Stimulated activated CD8-positive, alpha-beta memory T cell treated with anti-CD3 and anti-CD28 coated beads, Interleukin-7, amount 100 ng/mL, for 1 hour (primary cell): ENCODE data around the gene ADAMTS1.

ENCODE experiments used
- DNase-seq, 2 donors: peaks; one replicate each; pipeline ENCODE4 v3.0.0-alpha.2; 2020; ENCODE audit warnings: low read depth in 2 of 2

ADAMTS1 gene

DNA sequence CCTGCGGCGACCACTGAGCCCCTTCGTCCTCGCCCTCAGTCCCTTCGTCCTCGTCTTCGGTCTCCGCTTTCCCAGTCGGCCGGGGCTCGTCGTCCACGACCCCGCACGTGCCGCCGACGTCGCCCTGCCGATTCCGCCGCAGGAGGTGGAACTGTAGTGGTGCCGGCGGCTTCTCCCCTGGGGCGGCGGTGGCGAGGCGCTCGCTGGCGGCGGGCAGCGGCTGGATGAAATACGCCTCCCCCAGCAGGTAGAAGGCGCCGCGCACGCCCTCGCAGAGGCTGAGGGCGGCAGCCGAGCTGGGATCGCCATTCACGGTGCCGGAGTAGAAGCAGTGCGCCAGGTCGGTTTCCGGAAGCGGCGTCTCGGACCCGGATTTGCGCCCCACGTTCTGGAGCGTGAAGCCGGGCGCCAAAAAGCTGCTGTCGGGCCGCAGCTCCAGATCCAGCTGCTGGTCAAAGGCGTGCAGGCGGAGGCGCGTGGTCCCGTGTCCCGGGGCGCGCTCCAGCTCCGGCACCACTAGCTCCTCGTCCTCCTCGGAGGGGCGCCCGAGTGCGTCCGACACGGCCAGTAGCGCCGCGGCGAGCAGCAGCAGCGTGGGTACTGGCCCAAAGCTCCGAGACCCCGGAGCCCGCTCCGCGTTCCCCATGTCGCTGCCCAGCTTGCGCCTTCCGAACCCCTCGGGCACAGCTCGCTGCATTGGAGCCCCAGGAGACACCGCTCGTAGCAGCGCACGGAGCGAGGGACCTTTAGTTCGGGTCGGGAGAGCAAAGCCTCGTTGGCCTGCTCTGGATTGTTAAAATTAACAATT lies 747 bp downstream of the ADAMTS1 start:
- no peak for DNase-seq

- DNase-seq: no peak
Measured at GRCh38 chr21:26843933-26844257, 1.3 kb downstream of the ADAMTS1 start.

DNA sequence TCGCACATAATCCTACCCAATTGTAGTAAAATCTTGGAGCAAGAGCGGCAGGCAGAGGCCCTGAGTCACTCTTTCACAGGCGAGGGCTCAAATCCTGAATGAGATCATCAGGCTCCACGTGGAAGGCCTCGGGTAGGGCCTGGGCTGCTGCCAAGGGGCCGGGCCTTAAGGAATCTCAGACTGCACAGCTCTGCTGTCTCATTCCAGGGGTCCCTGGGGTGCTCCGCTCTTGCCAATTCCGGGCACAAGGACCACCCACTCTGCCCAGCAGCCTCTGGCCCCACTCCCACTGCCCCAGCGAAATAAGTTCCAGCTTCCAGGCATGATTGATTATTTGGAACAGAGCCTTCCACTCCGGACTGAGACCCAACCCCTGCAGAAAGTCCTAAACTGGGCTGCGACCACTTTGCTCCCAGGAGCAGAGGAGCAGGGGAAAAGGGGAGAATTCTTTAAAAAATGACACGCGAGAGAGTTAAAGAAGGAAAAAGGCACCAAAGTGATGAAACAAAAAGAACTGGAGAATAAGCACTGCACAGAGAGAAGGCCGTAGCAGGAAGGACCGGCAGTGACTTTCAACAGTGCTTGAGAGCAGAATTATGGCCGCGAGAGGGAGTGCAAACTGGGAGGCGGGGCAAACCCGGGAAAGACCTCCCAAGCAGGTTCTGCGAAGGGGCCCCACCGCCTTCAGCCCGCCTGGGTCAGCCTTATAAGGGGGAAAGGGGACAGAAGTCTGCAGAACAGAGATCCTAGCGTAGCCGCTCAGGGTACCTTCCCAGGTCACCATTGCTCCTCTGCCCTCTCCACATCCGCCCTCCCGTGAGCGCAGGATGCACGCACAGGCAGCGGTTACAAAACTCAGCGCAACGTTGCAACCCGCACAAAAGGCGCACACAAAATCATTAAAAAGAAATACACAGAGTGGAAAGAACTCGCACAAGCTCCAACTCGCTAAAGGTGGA lies 2.0 kb downstream of the ADAMTS1 start:
- DNase-seq: no peak

DNA sequence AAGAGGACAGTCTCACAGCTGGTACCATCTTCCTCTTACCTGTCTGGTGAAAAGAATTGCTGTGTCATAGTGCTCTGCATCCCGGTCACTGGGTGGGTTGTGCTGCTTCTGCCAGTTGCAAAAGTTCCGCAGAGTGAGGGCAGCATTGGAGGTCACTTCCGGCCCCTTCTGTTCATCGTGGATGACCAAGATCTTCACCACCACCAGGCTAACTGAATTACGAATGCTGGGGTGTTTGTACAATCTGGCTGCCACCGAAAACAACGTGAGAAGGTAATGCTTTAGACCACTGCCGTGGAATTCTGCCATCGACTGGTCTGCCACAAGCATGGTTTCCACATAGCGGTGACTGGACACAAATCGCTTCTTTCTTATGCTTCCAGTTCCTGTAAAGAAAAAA lies 2.9 kb downstream of the ADAMTS1 start:
- DNase-seq: no peak

GRCh38 chr21:26840912-26841311 lies 4.3 kb downstream of the ADAMTS1 start:
- DNase-seq: no peak

DNA sequence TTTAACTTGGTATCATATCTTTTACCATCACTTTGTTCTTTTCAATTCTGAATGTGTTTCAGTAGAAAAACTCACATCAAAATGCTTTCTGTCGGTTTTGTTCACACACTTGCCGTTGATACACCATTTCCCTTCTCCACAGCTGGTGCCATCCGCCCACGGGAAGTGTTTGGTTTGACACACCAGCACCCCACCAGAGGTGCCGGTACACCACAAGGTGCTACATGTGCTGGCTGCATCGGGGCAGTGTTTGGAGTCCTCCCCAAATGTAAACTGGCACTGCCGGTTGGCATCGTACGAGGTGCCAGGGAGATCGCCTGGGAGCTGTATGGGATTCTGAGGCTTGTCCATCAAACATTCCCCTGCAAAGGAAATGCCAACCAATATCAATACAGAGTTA lies 5.0 kb downstream of the ADAMTS1 start:
- DNase-seq: no peak

- no peak for DNase-seq
Measured at GRCh38 chr21:26837539-26837938, 7.7 kb downstream of the ADAMTS1 start.

DNA sequence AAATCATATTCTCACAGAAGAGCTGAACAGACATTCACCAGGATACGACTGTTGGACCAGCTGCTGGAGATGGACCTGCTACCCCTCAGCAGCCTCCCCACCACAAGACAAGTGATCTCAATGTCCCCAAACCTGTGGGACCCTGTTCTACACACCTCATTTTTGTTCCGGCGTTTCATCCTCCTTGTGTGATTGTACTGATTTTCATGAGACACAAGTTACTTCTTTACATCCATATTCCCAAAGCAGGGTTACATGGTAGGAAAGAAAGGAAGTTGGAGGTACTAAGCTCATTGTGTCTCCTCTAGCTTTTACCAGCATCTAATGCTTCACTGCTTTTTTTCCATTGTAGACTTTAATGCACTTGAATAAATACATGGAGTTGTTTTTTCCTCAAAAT lies 8.7 kb downstream of the ADAMTS1 start:
- DNase-seq: no peak

DNA sequence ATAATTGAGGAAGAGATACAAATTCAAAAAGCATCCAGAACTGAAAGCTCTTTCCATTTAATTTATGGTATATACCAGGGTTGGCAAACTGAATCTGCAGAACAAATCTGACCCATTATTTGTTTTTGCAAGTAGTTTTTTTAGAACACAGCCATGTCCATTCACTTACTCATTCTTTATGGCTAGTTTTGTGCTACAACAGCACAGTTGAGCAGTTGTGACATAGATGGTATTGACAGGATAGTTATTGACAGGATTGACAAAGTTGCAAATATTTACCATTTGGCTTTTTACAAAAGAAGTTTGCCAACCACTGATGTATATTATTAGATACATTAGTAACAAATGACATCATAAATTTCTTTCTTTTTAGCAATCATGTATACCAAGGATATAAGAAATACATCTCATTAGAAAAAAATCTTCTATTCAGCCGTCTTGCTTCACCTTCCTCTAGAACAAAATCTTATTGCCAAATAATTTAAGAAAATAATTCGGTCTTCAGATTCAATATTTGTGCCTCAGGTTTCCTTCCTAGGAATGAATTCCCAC lies 9.4 kb downstream of the ADAMTS1 start:
- DNase-seq: no peak

- no peak for DNase-seq
Measured at GRCh38 chr21:26835027-26835713, 10.0 kb downstream of the ADAMTS1 start.

DNA sequence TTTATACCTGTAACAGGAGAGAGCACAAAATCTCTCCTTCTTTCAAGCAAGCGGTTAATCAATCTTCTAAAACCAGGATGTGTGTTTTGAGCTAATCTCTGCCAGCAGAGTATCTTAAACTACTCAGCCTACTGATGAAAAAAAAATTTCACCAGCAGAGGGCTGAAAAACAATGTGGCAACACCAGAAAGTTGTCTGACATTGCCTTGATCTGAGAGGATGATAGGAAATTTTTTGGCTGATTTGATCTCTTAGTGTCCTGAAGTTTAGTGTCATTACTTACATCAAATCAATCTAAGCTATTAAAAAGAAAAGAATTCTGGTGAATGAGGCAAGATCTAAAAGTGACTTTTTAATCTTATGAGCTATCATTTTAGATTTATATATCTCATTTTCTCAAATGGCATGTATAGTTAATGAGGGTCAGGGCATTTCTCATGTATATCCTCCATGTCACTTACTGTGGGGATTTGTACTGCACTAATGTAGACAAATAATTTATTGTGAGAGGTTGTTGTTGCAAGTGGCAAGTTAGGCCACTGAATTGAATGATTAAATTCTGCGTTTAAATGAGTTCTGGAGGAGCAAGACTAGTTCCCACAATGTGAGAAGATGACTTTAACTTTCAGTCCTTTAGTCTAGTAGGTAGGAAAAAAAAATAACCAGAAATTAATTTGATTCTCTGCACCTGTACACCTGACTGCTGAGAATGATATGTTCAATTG lies 10.9 kb downstream of the ADAMTS1 start:
- DNase-seq: no peak

GRCh38 chr21:26833460-26833939 lies 11.7 kb downstream of the ADAMTS1 start:
- DNase-seq: no peak

DNA sequence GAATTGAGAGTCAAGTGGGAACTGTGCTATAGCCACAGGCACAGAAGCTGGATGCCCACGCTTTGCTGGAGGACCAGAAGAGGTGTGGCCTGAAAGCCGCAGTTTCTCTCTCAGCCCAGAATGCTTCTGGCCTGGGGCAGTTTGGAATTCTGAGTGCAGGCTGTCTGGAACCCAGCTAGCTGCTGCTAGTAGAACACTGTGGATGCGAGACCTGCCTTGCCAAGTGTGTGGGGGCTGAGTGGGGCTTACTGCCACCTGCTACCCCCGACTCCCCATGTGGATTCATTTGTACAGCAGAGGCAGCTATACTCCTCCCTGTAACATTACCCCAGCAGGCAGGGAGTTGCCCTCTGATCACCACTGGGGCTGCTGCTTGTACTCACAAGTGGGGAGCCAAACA lies 12.2 kb downstream of the ADAMTS1 start:
- no peak for DNase-seq

GRCh38 chr21:26832546-26832945 lies 12.7 kb downstream of the ADAMTS1 start:
- DNase-seq: no peak

DNA sequence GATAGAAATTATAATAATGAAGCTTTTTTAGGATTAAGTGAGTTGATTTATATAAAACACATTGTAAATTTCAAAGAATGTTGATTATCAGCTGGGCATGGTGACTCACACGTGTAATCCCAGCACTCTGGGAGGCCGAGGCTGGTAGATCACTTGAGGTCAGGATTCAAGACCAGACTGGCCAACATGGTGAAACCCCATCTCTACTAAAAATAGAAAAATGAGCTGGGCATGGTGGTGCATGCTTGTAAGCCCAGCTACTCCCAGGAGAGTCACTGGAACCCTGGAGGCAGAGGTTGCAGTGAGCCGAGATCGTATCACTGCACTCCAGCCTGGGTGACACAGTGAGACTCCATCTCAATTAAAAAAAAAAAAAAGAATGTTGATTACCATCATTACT lies 18.4 kb downstream of the ADAMTS1 start:
- DNase-seq: no peak

DNA sequence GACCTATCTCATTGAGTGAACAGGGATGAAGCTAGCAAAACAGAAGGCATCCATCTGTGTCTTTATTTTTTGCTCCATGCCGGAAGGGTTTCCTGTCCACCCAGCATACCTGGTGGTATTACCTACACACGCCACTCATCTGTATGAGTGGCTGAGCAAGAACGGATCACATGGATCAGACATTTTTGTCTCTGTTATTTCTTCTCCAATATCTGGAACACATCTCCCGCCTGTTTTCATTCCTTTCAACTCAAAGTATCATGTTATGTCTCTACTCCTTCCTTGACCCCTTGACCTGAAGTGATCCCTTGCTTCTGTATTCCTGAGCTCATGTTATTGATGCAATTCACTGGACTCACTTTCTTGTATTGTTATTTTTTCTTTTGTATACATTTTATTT lies 24.7 kb downstream of the ADAMTS1 start:
- DNase-seq: no peak

GRCh38 chr21:26819740-26820324 lies 25.4 kb downstream of the ADAMTS1 start:
- no peak for DNase-seq

- DNase-seq: no peak
Measured at GRCh38 chr21:26818906-26819305, 26.3 kb downstream of the ADAMTS1 start.

GRCh38 chr21:26815197-26815596 lies 30.0 kb downstream of the ADAMTS1 start:
- no peak for DNase-seq

GRCh38 chr21:26814386-26814785 lies 30.8 kb downstream of the ADAMTS1 start:
- DNase-seq: no peak

DNA sequence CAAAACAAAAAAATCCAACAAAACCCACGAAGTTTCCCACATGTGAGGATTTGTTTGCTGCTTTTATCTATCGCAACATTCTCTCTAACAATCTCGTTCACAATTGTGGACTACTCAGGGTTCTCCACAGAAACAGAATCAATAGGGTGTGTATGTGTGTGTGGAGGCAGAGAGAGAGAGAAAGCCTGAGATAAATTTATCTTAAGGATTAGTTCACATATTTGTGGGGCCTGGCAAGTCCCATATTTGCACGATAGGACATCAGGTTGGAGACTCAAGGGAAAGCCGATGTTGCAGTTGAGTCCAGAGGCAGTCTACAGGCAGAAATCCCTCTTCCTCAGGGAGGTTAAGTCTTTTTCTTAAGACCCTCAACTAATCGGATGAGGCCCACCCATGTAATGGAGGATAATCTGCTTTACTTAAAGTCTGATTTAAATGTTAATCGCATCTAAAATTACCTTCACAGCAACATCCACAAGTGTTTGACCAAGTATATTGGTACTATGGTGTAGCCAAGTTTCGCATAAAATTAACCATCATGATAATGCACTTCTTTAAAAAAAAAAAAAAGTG lies 31.7 kb downstream of the ADAMTS1 start:
- no peak for DNase-seq
